Mesodermal cell (in vitro differentiated cells): ENCODE results near the gene GALNT10.
A peak's percentile ranks its signal among the peaks of the same experiment; 100 is the strongest.

Source experiments
- H3K27ac ChIP-seq: 2 replicates; pipeline ENCODE4 v1.7.0; 2013; ENCODE audit warnings: mild to moderate bottlenecking, low read depth, low read length, moderate library complexity; ENCODE audit not compliant: severe bottlenecking
- H3K36me3 ChIP-seq: 2 replicates; pipeline ENCODE4 v1.7.1; 2013; ENCODE audit warnings: mild to moderate bottlenecking, low read length, moderate library complexity; ENCODE audit not compliant: control insufficient read depth, insufficient read depth
- H3K4me1 ChIP-seq: one replicate; pipeline ENCODE4 v1.7.1; 2013; ENCODE audit warnings: mild to moderate bottlenecking, low read length; ENCODE audit not compliant: insufficient read depth, control insufficient read depth, poor library complexity, severe bottlenecking
- H3K4me3 ChIP-seq: 2 replicates; pipeline ENCODE4 v1.7.0; 2013; ENCODE audit warnings: low read length, control low read depth, mild to moderate bottlenecking; ENCODE audit not compliant: insufficient read depth, poor library complexity, severe bottlenecking; ENCODE audit errors: extremely low read depth
- H3K9me3 ChIP-seq: 2 replicates; pipeline ENCODE4 v1.7.1; 2013; ENCODE audit warnings: mild to moderate bottlenecking, low read length, moderate library complexity; ENCODE audit not compliant: control insufficient read depth
- WGBS, 2 experiments: methylation state at CpG; one replicate each; pipeline ENCODE4 v1.1.5; 2013; ENCODE audit warnings: missing lambda C conversion rate in 2 of 2; ENCODE audit not compliant: insufficient coverage in 2 of 2; 5-methylcytosine and 5-hydroxymethylcytosine counted together

GALNT10 gene

DNA sequence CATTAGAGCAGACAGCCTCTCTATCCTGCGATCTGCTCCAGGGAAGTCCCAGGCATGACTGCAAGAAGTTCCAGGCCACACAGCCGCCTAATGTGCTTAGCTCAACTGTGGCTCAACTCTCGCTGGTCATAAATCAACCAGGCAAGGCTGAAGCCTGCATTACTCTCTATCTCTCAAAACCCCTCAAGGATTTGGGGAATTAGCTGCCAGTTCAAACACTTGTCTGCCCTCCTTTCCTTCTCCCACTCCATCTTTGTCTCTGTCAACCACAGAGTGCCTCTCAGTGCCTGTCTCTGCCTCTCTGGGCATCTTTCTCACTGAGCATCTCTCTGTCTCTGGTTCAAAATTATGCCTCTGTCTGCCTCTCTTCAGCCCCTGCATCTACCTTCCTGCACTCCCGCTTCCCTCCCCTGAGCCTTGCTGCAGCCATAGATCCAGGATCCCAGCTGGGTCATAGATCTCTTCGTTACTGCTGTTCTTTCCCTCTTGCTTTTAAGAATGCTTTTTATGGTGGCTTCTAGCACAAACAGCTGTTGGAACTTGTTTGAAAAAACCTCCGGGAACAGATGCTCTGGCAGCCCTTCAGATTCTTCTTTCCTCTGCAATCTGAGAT lies 27.9 kb upstream of the GALNT10 start:
- Histone ChIP-seq H3K9me3 (no peaks in the 10 kb centered on the region), H3K4me3 (no peak overlapping the region), H3K27ac (peak overlapping the region; percentile 10)

DNA sequence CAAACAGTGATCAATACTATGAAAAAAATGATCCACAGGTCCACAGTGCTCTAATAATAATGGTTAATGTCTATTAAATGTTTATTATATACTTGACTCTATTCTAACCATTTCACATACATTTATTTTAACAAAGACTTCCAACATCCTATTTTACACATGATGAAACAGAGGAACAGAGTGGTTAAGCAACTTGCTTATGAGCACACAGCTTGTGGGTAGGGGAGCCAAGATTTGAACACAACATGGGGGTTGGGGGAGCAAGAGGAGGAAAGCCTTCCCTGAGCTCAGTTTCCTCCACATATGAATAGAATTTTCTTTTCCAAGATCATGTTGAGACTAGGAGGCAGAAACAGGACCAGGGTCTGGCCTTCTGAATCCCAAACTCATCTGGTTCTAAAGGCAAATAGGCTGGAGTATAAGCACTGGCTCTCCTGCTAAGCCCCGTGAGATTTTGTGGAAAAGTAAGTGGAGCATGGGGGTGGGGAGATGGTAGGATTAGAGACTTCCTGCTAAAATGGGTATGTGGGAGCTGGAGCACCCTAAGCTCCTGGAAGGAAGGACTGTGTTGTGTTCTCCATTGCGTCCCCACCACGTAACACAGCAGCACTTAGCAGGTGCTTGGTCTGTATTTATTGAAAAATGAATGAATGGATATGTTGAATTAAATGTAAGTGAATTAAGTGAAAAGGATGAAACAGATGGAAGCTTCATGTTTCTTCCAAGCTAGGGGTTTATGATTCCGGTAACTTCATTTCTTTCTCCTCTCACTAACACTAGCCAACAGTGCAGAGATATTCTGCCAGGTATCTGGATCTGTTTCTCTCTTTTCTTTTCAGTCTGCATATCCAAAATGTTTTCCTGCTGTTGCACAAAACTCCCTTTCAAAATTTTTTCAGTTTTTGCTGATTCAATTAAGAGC lies 26.9 kb upstream of the GALNT10 start:
- Histone ChIP-seq H3K4me3 (no peak overlapping the region), H3K36me3 (no peaks in the 10 kb centered on the region), H3K27ac (no peak overlapping the region), H3K4me1 (no peaks in the 10 kb centered on the region), H3K9me3 (no peaks in the 10 kb centered on the region)
- WGBS, 2 experiments, result 79 to 95% methylated on average over 3 to 4 of the region's 4 CpGs

More for the DNA sequence above, 27.9 kb upstream of the GALNT10 start:
- Histone ChIP-seq H3K4me1 (no peaks in the 10 kb centered on the region), H3K36me3 (no peaks in the 10 kb centered on the region)
- 84% methylated on average over 4 to 5 of the region's 6 CpGs for WGBS, 2 experiments

DNA sequence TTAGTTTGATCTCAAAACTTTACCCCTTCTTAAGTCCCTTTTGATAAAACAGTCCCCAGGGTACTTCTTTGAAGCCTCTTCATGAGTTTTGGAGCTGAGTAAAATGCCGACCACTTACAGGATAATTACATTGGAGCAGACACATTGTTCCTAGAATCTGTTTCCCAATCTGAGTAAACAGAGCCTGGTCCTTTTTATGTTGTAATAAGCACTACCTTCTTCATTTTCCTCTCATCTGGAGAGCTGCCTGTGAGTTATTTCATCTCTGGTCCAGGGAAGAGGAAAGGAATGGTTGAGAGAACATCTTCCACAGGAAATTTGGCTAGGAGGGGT lies 26.3 kb upstream of the GALNT10 start:
- Histone ChIP-seq H3K9me3 (no peaks in the 10 kb centered on the region), H3K4me3 (no peak overlapping the region), H3K4me1 (no peaks in the 10 kb centered on the region), H3K36me3 (no peaks in the 10 kb centered on the region), H3K27ac (no peak overlapping the region)
- WGBS, 2 experiments, result 80% methylated on average over 1 of the region's 1 CpG; no CpG with 5 or more reads in 1 of the 2 experiments

- no peaks in the 10 kb centered on the region for H3K4me1 ChIP-seq
- 59 to 60% methylated on average over 1 to 8 of the region's 10 CpGs for WGBS, 2 experiments
- no peak overlapping the region for H3K27ac ChIP-seq
- no peak overlapping the region for H3K4me3 ChIP-seq
- no peaks in the 10 kb centered on the region for H3K36me3 ChIP-seq
- no peaks in the 10 kb centered on the region for H3K9me3 ChIP-seq
These were observed 24.6 kb upstream of the GALNT10 start for GRCh38 chr5:154165886-154166285.

- no peaks in the 10 kb centered on the region for H3K9me3 ChIP-seq
- H3K36me3 ChIP-seq, result no peaks in the 10 kb centered on the region
- no peaks in the 10 kb centered on the region for H3K4me1 ChIP-seq
- whole genome bisulfite sequencing, 2 experiments, result 79% methylated on average over 2 of the region's 2 CpGs; no CpG with 5 or more reads in 1 of the 2 experiments
- H3K27ac ChIP-seq, result no peak overlapping the region
- H3K4me3 ChIP-seq, result no peak overlapping the region
These were observed 23.4 kb upstream of the GALNT10 start for GRCh38 chr5:154166901-154167791.

DNA sequence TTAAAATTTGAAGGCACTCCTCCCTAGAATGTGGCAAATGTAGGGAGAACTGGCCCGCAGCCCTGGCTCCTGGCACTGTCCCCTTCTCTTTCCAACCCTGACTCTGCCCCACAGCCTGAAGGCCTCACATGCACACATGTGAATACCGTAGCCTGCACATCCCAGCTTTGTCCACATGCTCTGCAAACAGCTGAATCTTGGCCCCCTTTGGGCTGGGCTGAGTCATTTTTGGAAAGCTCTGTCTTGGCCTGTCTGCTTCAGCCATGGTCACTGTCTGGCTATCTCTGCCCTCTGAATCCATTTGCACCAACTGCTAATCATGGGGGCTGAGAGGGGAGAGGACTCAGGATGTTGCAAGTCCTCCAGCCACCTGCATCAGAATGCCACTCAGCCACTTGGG lies 22.1 kb upstream of the GALNT10 start:
- WGBS, 2 experiments, result 85 to 100% methylated on average over 1 to 2 of the region's 2 CpGs

GRCh38 chr5:154172785-154173184 lies 17.7 kb upstream of the GALNT10 start:
- no peaks in the 10 kb centered on the region for H3K9me3 ChIP-seq
- no peaks in the 10 kb centered on the region for H3K4me1 ChIP-seq
- 90 to 100% methylated on average over 1 to 2 of the region's 2 CpGs for WGBS, 2 experiments

More for the DNA sequence above, 22.1 kb upstream of the GALNT10 start:
- H3K4me3 ChIP-seq, result no peak overlapping the region
- no peaks in the 10 kb centered on the region for H3K36me3 ChIP-seq
- no peak overlapping the region for H3K27ac ChIP-seq
- no peaks in the 10 kb centered on the region for H3K4me1 ChIP-seq
- no peaks in the 10 kb centered on the region for H3K9me3 ChIP-seq

GRCh38 chr5:154174091-154174490 lies 16.4 kb upstream of the GALNT10 start:
- 80% methylated on average over 1 of the region's 1 CpG; no CpG with 5 or more reads in 1 of the 2 experiments for WGBS, 2 experiments
- H3K4me1 ChIP-seq, result no peaks in the 10 kb centered on the region
- H3K4me3 ChIP-seq, result no peak overlapping the region
- no peak overlapping the region for H3K27ac ChIP-seq
- H3K36me3 ChIP-seq, result no peaks in the 10 kb centered on the region
- H3K9me3 ChIP-seq, result no peaks in the 10 kb centered on the region

More at GRCh38 chr5:154172785-154173184, 17.7 kb upstream of the GALNT10 start:
- Histone ChIP-seq H3K27ac (no peak overlapping the region), H3K4me3 (no peak overlapping the region), H3K36me3 (no peaks in the 10 kb centered on the region)

DNA sequence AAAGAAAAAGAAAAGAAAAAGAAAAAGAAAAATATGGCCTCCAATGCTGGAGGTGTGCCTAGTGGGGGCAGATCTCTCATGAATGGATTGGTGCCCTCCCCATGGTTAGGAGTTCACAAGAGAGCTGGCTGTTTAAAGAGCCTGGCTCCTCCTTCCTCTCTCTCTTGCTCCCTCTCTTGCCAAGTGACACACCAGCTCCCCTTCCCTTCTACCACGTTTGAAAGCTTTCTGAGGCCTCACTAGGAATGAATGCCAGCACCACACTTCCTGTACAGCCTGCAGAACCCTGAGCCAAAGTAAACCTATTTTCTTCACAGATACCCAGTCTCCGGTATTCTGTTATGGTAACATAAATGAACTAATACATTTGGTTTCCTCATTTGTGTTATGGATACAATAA lies 14.4 kb upstream of the GALNT10 start:
- WGBS, 2 experiments, result 17% methylated on average over 1 of the region's 2 CpGs; no CpG with 5 or more reads in 1 of the 2 experiments
- Histone ChIP-seq H3K4me1 (no peaks in the 10 kb centered on the region), H3K27ac (no peak overlapping the region), H3K9me3 (no peaks in the 10 kb centered on the region), H3K36me3 (no peaks in the 10 kb centered on the region), H3K4me3 (no peak overlapping the region)

DNA sequence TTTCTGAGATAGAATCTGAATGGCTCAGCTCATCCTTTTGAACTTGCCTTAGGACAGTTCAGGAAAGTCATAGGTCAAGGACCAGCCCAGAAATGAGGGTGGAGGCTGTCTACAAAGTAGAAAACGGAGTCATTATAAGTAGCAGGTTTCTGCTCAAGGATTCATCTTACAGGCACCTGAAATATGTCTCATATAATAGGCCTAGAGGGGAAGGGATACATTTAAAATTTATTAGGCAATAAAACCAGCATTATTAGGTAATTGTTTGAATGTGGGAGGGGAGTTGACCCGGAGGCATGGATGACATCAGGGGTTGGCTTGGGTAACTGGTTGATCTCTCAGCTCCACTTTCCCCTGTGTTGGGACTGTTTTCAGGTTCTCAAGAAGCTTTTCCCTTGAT lies 11.9 kb upstream of the GALNT10 start:
- H3K9me3 ChIP-seq, result no peaks in the 10 kb centered on the region
- no peak overlapping the region for H3K27ac ChIP-seq
- no peak overlapping the region for H3K4me3 ChIP-seq
- no peaks in the 10 kb centered on the region for H3K4me1 ChIP-seq
- H3K36me3 ChIP-seq, result no peaks in the 10 kb centered on the region
- no CpG with 5 or more reads among the region's 2 CpGs for WGBS, 2 experiments
